HG03280 (cell line): Measurements from ENCODE around the gene PHF23.

Experiments
- ATAC-seq: cut with Tn5 transposase; IDR thresholded peaks from one replicate; pipeline ENCODE4 v1.9.1; 2021; ENCODE audit warnings: mild to moderate bottlenecking, moderate library complexity; ENCODE audit not compliant: unreplicated experiment

Gene PHF23

DNA sequence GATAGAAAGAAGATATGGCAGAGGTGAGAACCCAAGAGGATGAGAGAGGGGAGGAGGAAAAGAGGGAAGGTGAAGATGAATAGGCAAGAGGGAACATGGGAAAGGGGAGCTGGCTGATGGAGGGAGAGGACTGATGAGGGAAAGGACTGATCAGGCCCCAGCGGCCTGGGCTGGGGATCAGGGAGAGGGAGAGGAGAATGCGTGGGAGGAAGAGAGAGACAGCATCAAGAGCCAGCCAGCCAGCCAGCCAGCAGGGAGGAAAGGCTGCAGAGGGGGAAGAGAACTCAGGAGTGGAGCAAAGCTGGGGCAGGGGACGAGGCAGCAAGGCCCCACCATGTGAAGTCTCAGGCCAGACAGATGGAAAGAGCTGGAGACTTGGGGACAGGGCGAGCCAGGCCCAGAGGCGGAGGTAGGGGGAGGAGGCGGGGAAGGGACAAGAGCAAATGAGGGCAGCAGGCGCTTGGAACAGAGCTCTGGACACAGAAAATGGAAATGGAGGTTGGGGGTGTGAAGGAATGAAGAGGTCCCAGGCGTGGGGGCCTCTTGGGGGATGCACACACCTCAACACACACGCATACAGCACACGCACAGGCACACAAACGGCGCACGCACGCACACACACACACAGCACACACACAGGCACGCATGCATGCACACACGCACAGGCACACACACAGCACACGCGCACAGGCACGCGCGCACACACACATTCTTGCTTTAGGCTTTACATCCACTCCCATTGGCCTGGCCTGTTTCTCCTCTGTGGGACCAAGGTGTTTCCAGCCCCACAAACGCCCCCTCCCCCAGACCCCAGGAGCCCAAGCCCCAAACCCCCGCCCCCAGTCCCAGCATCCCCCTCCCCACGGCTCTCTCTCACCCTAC lies 31.9 kb downstream of the PHF23 start:
- ATAC-seq, result no peak

DNA sequence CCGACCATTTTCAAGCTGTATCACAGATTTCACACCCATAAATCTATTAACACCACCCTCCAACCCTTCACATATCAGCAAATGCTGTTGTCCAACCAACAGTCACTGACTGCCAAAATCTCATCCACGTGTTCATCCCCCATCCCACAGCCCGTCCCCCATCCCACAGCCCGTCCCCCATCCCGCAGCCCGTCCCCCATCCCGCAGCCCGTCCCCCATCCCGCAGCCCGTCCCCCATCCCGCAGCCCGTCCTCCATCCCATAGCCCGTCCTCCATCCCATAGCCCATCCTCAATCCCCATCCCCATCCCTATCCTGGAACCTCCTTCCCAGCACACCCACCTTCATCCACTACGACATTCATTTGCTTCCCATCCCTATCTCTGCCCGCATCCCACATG lies 33.7 kb downstream of the PHF23 start:
- no peak for ATAC-seq

DNA sequence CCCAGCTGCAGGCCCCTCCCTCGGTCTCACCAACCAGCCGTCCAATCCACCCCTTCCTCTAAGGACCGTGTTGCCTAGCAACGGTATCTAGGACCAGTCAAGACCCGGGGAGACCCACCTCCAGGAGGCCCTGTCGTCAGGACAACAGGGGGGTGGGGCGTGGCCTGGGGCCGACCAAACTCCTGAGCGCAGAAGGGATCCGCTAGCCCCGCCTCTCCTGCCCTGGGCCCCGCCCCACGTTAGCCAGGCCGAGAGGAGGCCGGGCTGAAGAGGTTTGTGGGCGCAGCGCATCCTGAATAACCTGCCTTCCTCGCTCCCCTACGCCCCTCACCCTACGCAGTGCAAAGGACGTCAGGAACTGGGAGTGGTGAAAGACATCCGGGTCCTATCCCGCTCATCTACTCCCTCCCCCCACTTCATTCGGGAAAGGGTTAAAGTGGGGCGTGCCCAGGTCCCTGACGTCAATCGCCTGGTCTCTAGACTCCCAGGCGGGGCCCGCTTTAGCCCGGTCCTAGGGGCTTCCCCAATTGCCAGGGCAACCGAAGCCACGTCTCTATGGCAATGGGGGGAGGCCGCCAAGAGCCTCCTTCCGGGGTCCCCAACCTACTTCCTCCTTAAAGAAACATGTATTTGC lies 34.3 kb downstream of the PHF23 start:
- ATAC-seq, result peak; percentile 82

DNA sequence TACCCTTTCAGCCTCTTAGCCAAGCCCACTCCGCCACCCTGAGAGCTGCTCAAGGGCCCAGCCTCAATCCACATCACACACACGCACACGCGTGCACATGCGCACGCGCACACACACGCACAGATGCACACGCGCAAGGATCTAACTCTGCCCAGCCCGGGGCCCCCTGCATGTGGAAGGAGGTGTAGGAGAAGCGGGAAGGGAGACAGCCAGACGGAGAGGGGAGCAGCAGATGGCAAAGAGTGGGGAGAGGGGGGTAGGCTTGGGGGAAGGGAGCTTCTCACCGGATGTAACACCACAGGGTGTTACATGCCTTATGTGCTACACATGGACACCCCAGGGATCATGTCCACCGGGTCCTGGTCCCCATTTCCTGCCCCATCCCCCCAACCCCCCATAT lies 34.9 kb downstream of the PHF23 start:
- no peak for ATAC-seq

DNA sequence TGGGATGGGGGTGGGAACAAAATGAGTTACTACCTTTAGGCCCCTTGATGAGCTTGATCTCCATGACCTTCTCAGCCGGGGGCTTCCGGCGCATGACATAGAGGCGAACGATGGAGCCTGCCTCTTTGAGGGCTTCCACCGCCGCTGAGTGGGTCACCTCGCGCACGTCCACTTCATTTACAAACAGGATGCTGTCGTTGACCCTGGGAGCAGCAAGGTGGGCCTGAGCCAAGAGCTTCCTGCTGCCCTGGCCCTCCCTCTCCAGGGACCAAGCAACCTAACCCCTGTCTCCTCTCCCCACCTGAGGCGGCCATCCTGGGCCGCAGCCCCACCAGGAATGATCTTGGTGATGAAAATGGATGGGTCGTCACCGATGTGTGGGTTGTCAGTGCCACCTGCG lies 35.9 kb downstream of the PHF23 start:
- ATAC-seq, result no peak

DNA sequence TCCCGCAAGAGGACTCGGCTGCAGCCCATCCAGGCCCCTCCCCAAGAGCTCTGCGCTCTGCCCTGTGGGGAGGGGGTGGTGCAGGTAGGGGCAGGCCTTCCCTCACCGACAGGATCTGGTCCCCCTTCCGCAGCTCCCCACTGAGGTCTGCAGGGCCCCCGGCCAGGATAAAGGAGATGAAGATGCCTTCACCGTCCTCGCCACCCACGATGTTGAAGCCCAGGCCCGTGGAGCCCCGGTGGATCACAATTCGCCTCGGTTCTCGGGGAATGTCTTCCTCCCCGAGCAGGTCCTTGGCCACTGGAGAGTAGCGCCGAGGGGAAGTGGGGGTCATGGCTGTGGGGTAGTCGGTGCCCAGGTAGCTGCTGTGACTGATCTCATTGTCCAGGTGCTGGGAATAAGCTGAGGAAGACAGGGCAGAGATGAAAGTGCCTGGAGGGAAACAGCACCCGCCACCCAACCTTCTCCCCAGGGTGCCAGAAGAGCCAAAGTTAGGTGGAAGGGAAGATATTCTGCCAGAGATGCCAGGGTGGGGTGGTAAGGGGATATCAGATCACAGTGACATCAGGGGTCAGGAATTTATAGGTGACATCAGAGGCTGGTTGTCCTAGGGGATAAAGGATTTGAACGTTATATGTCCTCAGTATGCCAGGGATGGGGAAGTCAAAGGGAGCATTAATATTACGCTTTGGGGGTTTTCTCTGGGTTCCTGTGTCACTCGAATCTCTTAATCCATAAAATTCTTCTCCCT lies 42.4 kb downstream of the PHF23 start:
- no peak for ATAC-seq

DNA sequence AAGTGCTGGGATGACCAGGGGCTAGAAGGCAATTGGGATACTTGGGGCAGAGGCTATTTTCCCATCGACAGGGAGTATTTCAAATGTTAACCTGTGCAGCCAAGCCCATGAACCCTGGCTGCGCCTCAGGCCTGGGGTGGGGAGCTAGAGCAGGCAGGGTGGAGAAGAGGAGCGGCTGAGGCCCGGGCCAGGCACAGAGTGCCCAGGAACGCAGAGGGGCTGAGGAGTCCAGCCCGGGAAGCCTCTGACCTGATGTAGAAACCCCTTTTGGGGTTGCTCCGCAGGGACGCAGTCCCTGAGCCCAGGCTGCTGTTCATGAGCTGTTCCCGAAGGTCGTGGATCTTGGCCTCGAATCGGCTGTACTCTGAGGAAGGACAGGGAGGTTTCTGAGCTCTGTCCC lies 43.3 kb downstream of the PHF23 start:
- ATAC-seq, result no peak

DNA sequence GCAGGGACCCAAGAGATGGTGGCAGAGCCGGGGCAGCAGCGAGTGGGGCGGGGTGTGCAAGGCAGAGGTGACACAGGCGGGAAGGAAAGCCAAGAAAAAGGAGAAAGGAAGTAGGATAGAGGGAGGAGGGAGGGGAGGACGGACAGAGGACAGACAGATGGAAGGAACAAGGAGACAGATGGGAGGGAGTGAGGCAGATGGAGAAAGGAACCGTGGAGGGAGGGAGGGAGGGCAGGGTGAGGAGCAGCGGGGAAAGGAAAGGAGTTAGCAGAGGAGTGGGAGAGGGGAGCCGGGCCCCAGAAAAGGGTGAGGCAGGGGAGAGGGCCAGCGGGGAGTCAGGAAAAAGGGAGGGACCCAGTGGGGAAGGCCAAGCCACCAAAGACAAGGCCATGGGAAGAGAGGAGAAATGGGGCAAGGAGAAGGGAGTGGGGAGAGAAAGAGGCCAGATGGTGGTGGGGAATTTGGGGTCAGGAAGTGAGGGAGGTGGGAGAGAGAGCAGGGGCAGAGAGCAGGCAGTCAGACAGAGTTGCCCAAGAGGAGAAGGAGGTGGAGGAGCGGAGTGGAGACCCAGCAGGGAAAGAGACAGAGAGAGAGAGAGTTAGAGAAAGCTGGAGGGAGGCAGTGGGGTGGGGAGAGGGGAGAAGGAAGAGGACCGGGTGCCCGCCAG lies 46.9 kb downstream of the PHF23 start:
- ATAC-seq, result no peak

DNA sequence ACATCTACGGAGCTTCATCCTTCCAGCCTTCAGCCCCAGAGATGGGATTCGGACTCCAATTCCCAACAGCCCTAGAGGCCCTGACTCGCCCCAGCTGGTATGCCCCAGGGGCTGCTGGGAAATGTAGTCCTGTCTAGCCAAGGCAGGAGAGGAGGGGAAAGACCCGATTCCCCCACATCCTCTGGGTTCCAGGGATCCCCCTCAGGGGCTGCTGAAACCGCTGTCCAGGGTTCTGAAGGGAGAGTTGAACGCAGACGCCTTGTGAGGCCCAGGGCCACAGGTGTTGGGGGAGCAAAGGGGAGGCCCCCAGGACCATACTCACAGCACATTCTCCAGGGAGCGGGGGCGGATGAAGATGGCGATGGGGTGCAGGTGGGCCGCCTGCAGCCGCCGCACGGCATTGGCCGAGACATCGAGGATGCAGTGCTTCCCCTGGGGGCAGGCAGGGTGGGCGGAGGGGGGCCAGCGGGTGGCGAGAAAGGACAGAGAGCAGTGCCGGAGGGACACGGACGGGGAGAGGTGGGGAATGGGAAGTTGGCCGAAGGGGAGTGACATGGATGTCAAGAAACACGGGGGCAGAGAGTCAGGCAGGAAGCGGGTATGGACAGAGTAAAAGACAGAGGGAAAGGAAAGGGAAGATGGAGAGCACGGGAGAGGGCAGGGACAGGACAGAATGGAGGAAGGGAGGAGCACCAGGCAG lies 47.5 kb downstream of the PHF23 start:
- ATAC-seq, result no peak

DNA sequence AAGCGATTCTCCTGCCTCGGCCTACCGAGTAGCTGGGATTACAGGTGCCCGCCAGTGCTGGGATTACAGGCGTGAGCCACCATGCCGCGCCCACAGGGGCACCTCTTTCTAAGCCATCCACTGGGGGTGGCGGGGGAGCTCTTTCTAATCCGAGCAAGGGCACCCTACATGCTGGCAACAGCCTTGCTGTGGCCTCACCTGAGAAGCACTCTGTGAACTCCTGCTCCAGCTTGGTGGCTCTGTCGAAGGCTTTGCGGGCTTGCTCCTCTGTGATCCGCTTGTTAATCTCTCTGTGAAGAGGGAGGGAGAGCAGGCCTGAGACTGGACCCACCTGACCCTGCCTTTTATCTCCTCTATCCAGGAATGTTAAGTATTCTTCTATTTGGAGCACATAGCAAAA lies 48.2 kb downstream of the PHF23 start:
- no peak for ATAC-seq

DNA sequence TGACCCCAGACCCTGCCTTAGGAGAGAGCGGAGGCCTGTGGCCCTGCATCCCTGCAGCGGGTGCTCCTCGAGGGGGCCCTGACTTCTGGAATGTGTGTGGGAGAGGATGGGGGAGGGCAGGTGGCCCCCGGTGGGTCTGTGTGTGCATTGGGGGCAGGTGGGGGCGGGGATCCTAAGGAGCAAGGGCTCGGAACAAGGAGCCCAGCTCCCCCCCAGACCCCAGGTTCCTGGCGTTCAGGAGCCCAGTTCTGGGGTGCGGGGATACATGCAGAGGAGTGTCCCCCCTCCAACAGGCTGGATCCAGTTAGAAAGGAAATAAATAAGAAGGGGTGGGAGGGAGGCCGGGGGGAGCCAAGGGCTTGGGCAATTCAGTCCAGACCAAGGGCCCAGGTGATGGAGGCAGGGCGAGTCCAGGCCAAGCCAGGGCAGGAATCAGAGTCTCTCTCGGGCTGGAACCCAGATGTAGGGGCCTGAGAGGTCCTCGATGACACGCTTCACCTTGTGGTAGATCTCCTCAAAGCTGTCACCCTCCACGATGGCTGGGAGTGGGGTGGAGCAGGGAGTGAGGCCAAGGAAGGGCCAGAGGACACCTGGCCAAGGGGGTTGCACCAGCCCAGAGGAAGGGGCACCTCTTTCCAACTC lies 48.9 kb downstream of the PHF23 start:
- ATAC-seq, result no peak

DNA sequence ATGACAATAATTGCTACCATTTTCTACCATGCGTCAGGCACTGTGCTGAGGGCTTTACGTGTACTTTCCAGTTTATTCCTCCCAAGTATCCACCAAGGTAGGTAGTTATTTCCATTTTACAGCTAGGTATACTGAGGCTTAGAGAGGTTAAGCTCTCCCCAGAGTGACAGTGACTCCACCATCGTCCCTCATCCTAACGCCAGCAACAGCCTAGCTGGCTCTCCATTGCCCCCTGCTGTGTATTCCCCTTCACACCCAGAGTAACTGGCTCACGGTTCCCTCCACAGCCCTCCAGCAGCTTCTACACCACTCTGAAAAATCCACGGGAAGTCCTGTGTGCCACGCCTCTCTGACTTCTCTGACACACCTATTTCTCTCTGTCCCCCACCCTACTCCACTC lies 53.0 kb downstream of the PHF23 start:
- no peak for ATAC-seq
